Right lobe of liver (tissue), 4 donors: ENCODE results near the gene FAM219A.

ENCODE experiments used
- CTCF ChIP-seq, 4 donors: fragments of 200-600 bp in 3 of 4; fragments of 450-650 bp in 1 of 4; IDR thresholded peaks; one replicate each; pipeline versions ENCODE4 v1.5.1 to v1.8.0; 2016 to 2022; ENCODE audit warnings: antibody characterized with exemption in 4 of 4, mild to moderate bottlenecking in 2 of 4
- POLR2A ChIP-seq: fragments of 450-650 bp; IDR thresholded peaks from one replicate; pipeline ENCODE4 v1.6.1; 2017; ENCODE audit warnings: antibody characterized with exemption, mild to moderate bottlenecking
- donor health status: DM: no; HTN: no; CAD: no.
- donor health status: DM: no; HTN: no; CAD: no.
- donor health status: DM: no; HTN: yes; CAD: no.

- TF ChIP-seq POLR2A (no peak), CTCF (IDR thresholded peaks at IDR 0.05) (no peak)
Measured at GRCh38 chr9:34446468-34446891, 11.9 kb downstream of the FAM219A start.
